GM15510 (cell line): ENCODE measurements around the gene ENOX2.

Source experiments
- POLR2A ChIP-seq: IDR thresholded peaks from 3 replicates; pipeline ENCODE4 v1.6.1; 2011; ENCODE audit warnings: borderline replicate concordance; ENCODE audit not compliant: insufficient read length; ENCODE audit errors: extremely low read depth

ENOX2 gene

GRCh38 chrX:130700629-130701028 lies 202.4 kb downstream of the ENOX2 start:
- no peak for TF ChIP-seq POLR2A

- TF ChIP-seq POLR2A, result no peak
Measured at GRCh38 chrX:130699618-130700017, 203.4 kb downstream of the ENOX2 start.

GRCh38 chrX:130696542-130696941 lies 206.5 kb downstream of the ENOX2 start:
- TF ChIP-seq POLR2A, result no peak

- TF ChIP-seq POLR2A, result no peak
Measured at GRCh38 chrX:130695931-130696330, 207.1 kb downstream of the ENOX2 start.

- no peak for TF ChIP-seq POLR2A
Measured at GRCh38 chrX:130694983-130695382, 208.0 kb downstream of the ENOX2 start.

- TF ChIP-seq POLR2A, result no peak
Measured at GRCh38 chrX:130691576-130691975, 211.4 kb downstream of the ENOX2 start.

- no peak for TF ChIP-seq POLR2A
Measured at GRCh38 chrX:130688360-130688759, 214.6 kb downstream of the ENOX2 start.

- no peak for TF ChIP-seq POLR2A
Measured at GRCh38 chrX:130682990-130683389, 220.0 kb downstream of the ENOX2 start.

- TF ChIP-seq POLR2A, result no peak
Measured at GRCh38 chrX:130680164-130681035, 222.6 kb downstream of the ENOX2 start.

- no peak for TF ChIP-seq POLR2A
Measured at GRCh38 chrX:130676861-130677260, 226.1 kb downstream of the ENOX2 start.

- no peak for TF ChIP-seq POLR2A
Measured at GRCh38 chrX:130672214-130672613, 230.8 kb downstream of the ENOX2 start.

GRCh38 chrX:130669233-130669632 lies 233.8 kb downstream of the ENOX2 start:
- no peak for TF ChIP-seq POLR2A

- no peak for TF ChIP-seq POLR2A
Measured at GRCh38 chrX:130665263-130665662, 237.7 kb downstream of the ENOX2 start.

GRCh38 chrX:130658310-130658709 lies 244.7 kb downstream of the ENOX2 start:
- TF ChIP-seq POLR2A, result no peak

- no peak for TF ChIP-seq POLR2A
Measured at GRCh38 chrX:130654409-130654950, 248.5 kb downstream of the ENOX2 start.
